ENCODE results near the gene TENM3.

DNA sequence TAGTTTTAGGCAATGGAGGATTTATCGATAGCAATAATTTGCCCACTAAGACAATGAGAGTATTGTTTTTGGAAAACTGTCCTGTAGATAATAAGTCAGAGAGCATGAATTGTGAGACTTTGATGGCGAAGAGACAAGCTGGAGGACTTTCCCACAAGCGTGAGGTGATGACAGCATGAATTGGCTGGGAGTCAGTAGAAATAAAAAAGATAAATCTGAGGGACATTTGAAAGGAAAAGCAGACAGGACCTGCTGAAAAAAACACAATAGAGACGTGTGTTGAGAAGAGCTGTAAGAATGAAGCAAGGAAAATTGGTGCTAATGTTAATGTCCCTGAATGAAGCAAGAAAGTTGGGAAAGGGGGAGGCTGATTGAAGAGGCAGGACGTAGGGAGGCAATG lies 440.5 kb downstream of the TENM3 start:
- TF ChIP-seq, protein P1, sequence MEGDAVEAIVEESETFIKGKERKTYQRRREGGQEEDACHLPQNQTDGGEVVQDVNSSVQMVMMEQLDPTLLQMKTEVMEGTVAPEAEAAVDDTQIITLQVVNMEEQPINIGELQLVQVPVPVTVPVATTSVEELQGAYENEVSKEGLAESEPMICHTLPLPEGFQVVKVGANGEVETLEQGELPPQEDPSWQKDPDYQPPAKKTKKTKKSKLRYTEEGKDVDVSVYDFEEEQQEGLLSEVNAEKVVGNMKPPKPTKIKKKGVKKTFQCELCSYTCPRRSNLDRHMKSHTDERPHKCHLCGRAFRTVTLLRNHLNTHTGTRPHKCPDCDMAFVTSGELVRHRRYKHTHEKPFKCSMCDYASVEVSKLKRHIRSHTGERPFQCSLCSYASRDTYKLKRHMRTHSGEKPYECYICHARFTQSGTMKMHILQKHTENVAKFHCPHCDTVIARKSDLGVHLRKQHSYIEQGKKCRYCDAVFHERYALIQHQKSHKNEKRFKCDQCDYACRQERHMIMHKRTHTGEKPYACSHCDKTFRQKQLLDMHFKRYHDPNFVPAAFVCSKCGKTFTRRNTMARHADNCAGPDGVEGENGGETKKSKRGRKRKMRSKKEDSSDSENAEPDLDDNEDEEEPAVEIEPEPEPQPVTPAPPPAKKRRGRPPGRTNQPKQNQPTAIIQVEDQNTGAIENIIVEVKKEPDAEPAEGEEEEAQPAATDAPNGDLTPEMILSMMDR (IDR thresholded peaks at IDR 0.05; ENCODE audit: control extremely low read depth in 1 of 3, insufficient read depth in 1 of 3, low read depth in 1 of 3, low read length in 3 of 3): no peak
- TF ChIP-seq CHD2 (IDR thresholded peaks at IDR 0.05; ENCODE audit: low read length): no peak
- TF ChIP-seq, protein P2, sequence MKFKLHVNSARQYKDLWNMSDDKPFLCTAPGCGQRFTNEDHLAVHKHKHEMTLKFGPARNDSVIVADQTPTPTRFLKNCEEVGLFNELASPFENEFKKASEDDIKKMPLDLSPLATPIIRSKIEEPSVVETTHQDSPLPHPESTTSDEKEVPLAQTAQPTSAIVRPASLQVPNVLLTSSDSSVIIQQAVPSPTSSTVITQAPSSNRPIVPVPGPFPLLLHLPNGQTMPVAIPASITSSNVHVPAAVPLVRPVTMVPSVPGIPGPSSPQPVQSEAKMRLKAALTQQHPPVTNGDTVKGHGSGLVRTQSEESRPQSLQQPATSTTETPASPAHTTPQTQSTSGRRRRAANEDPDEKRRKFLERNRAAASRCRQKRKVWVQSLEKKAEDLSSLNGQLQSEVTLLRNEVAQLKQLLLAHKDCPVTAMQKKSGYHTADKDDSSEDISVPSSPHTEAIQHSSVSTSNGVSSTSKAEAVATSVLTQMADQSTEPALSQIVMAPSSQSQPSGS (IDR thresholded peaks at IDR 0.05; ENCODE audit: low read length): no peak
- TF ChIP-seq YY1 (IDR thresholded peaks at IDR 0.05; ENCODE audit: low read depth, low read length): no peak
- TF ChIP-seq, protein P3, sequence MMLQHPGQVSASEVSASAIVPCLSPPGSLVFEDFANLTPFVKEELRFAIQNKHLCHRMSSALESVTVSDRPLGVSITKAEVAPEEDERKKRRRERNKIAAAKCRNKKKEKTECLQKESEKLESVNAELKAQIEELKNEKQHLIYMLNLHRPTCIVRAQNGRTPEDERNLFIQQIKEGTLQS (IDR thresholded peaks at IDR 0.05; ENCODE audit: insufficient read depth, low read depth, low read length): no peak
- no peak for TF ChIP-seq POLR2AphosphoS5 (IDR thresholded peaks at IDR 0.05; ENCODE audit: low read depth, low read length)
